OCI-LY7 (cell line): ENCODE measurements around the gene METTL22. TPM values are rescaled to one million over a fixed set of nuclear protein-coding genes. Genes with fewer than 3 reads are reported as not detected.

Experiments
- BruUV-seq: library from RNA; stranded (reverse); fragments of 400-500 nt; replicated peaks from 2 replicates; lab custom pipeline; 2021; lab: Mats Ljungman, UMichigan
- CTCF ChIA-PET: fragments of 300-600 bp; sonication (Branson Sonifier 250); formaldehyde crosslinking; loops from one replicate; lab custom pipeline; 2022; ENCODE audit warnings: antibody characterized with exemption; ENCODE audit not compliant: unreplicated experiment; lab: Charles Lee
- POLR2A ChIA-PET: fragments of 300-600 bp; sonication (Branson Sonifier 250); formaldehyde crosslinking; loops from one replicate; lab custom pipeline; 2022; ENCODE audit warnings: antibody characterized with exemption; lab: Charles Lee
- DNase-seq: peaks from one replicate; pipeline ENCODE4 v3.0.0-alpha.2; 2015; ENCODE audit warnings: low spot score
- H2AFZ ChIP-seq: fragments of 200-600 bp; sonication (generic), shearing (Covaris generic); 2 replicates; pipeline ENCODE4 v1.6.1; 2014; ENCODE audit warnings: mild to moderate bottlenecking, antibody characterized with exemption, low read length, moderate library complexity
- H3K27ac ChIP-seq: fragments of 200-600 bp; sonication (generic); 2 replicates; pipeline ENCODE4 v1.5.1; 2014; ENCODE audit warnings: mixed run types, low read depth, mild to moderate bottlenecking, moderate library complexity, low read length, inconsistent platforms; ENCODE audit not compliant: poor library complexity, severe bottlenecking
- H3K36me3 ChIP-seq: fragments of 200-600 bp; sonication (generic); 2 replicates; pipeline ENCODE4 v1.6.1; 2014; ENCODE audit warnings: mild to moderate bottlenecking, antibody characterized with exemption, low read length, moderate library complexity, mixed read lengths; ENCODE audit not compliant: insufficient read depth
- H3K4me1 ChIP-seq: fragments of 200-600 bp; sonication (generic); 2 replicates; pipeline ENCODE4 v1.5.1; 2014; ENCODE audit warnings: mild to moderate bottlenecking, low read length; ENCODE audit not compliant: insufficient read depth, poor library complexity, severe bottlenecking
- H3K4me2 ChIP-seq: fragments of 200-600 bp; sonication (generic); 2 replicates; pipeline ENCODE4 v1.6.1; 2014; ENCODE audit warnings: mild to moderate bottlenecking, low read length
- H3K4me3 ChIP-seq: fragments of 200-600 bp; sonication (generic); 2 replicates; pipeline ENCODE4 v1.5.1; 2014; ENCODE audit warnings: mild to moderate bottlenecking, low read depth, low read length; ENCODE audit not compliant: poor library complexity, severe bottlenecking
- H3K79me2 ChIP-seq: fragments of 200-600 bp; sonication (generic); 2 replicates; pipeline ENCODE4 v1.6.1; 2016; ENCODE audit warnings: low read depth, mild to moderate bottlenecking, low read length, moderate library complexity, mixed read lengths; ENCODE audit not compliant: insufficient read depth
- H3K9me2 ChIP-seq: fragments of 200-600 bp; sonication (generic); 2 replicates; pipeline ENCODE4 v1.6.1; 2016; ENCODE audit warnings: mild to moderate bottlenecking, low read length, mixed read lengths; ENCODE audit not compliant: insufficient read depth
- H3K9me3 ChIP-seq: fragments of 200-600 bp; sonication (generic); 2 replicates; pipeline ENCODE4 v1.6.1; 2014; ENCODE audit warnings: mild to moderate bottlenecking, mixed run types, low read length, mixed read lengths
- H4K20me1 ChIP-seq: fragments of 200-600 bp; sonication (generic); 2 replicates; pipeline ENCODE4 v1.6.1; 2014; ENCODE audit warnings: mild to moderate bottlenecking, antibody characterized with exemption, low read length, moderate library complexity, mixed read lengths; ENCODE audit not compliant: insufficient read depth
- CTCF ChIP-seq: fragments of 200-600 bp; sonication (generic); conservative IDR thresholded peaks from 2 replicates; pipeline ENCODE4 v1.5.1; 2014; ENCODE audit warnings: mild to moderate bottlenecking, antibody characterized with exemption, low read length, moderate library complexity, mixed read lengths
- EZH2phosphoT487 ChIP-seq: fragments of 200-600 bp; sonication (generic); IDR thresholded peaks from 2 replicates; pipeline ENCODE4 v1.6.1; 2018; ENCODE audit warnings: low read depth, borderline replicate concordance, mild to moderate bottlenecking, mixed run types, antibody characterized with exemption, low read length, moderate library complexity, mixed read lengths
- intact Hi-C: fragments of 100-400 bp; cut with micrococcal nuclease; formaldehyde crosslinking; loops from one replicate; pipeline ENCODE4 v1.10.0; 2022; ENCODE audit not compliant: unreplicated experiment
- total RNA-seq, 2 experiments: library from RNA; depleted of rRNA in 1 of 2; stranded (reverse); fragments of >200 nt in 1 of 2; shearing (Covaris generic) in 1 of 2; gene quantifications; 2 replicates each; pipeline ENCODE4 v1.2.3, GENCODE V29; 2014 to 2022

METTL22 gene
- total RNA-seq, 2 experiments from 2014 or later = 22.4 to 55.0 TPM

DNA sequence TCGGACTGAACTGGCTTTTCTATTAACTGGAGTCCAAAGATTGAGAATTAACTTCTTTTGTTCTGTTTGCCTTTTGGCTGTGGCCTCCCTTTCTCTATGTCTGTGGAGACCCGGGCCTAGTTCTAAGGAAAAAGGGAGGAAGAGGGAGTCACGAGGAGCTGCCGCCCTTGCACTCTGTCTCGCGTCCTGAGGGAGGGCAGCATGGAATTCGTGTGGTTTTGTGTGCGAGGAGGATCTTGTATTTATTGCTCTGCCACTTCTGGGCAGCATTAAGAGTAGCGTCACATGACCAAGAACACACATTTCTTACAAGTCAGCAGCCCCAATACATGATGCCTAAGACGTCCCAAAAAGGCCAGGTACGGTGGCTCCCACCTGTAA, 23.6 kb downstream of the METTL22 start:
- no peak overlapping the region for H2AFZ ChIP-seq
- H3K36me3 ChIP-seq = peaks cover 73% of the 10 kb centered on the region
- no peaks in the 10 kb centered on the region for H4K20me1 ChIP-seq
- BruUV-seq = no TSS peak
- no peak overlapping the region for H3K4me2 ChIP-seq
- H3K79me2 ChIP-seq = no peaks in the 10 kb centered on the region
- H3K27ac ChIP-seq = no peak overlapping the region
- no peaks in the 10 kb centered on the region for H3K9me3 ChIP-seq
- TF ChIP-seq EZH2phosphoT487 (no peak), CTCF (no peak)
- CTCF ChIA-PET = no interaction called here
- no peak for DNase-seq
- H3K4me3 ChIP-seq = no peak overlapping the region
- intact Hi-C loops = no loop called here
- POLR2A ChIA-PET = interaction anchor here (0.5 kb wide), 1 partner anchor 16 kb away, joined by 3 read pairs; no protein-coding TSS in a partner anchor
- H3K4me1 ChIP-seq = no peaks in the 10 kb centered on the region
- H3K9me2 ChIP-seq = no peaks in the 10 kb centered on the region

DNA sequence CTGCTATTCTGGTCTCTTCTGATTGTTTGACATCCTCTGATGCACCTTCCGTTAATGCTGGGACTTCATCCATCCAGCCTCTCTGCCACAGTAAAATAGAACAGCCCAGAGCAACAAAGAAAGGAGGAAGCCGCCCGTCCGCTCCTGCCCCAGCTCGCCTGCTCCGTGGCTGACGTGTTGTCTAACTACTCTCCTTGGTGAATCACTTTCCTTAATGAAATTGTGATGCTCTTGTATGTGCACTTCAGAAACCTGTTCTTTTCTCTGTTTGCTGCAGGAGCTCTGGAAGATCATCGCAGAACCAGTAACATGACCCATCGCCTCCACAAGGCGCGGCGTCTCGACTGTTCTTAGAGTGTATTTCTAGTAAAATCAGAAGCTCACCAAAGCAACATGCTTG, 24.3 kb downstream of the METTL22 start:
- H3K36me3 ChIP-seq = peaks cover 73% of the 10 kb centered on the region

More for the DNA sequence above, 24.3 kb downstream of the METTL22 start:
- BruUV-seq = no TSS peak
- Histone ChIP-seq H3K9me3 (no peaks in the 10 kb centered on the region), H3K4me2 (no peak overlapping the region), H3K27ac (no peak overlapping the region), H3K79me2 (no peaks in the 10 kb centered on the region), H3K4me1 (no peaks in the 10 kb centered on the region), H3K4me3 (no peak overlapping the region), H3K9me2 (no peaks in the 10 kb centered on the region), H4K20me1 (no peaks in the 10 kb centered on the region), H2AFZ (no peak overlapping the region)
- intact Hi-C loops = no loop called here
- DNase-seq = no peak
- ChIA-PET POLR2A (no interaction called here), CTCF (no interaction called here)
- TF ChIP-seq CTCF = no peak
- TF ChIP-seq EZH2phosphoT487 = no peak
